Stimulated activated CD8-positive, alpha-beta memory T cell treated with anti-CD3 and anti-CD28 coated beads, Interleukin-4, amount 100 ng/mL, for 1 hour (primary cell): Measurements from ENCODE around the gene NEU2.

Source experiments
- DNase-seq, 2 donors: peaks; one replicate each; pipeline ENCODE4 v3.0.0-alpha.2; 2020; ENCODE audit warnings: low read depth in 2 of 2, low spot score in 1 of 2

NEU2 gene

DNA sequence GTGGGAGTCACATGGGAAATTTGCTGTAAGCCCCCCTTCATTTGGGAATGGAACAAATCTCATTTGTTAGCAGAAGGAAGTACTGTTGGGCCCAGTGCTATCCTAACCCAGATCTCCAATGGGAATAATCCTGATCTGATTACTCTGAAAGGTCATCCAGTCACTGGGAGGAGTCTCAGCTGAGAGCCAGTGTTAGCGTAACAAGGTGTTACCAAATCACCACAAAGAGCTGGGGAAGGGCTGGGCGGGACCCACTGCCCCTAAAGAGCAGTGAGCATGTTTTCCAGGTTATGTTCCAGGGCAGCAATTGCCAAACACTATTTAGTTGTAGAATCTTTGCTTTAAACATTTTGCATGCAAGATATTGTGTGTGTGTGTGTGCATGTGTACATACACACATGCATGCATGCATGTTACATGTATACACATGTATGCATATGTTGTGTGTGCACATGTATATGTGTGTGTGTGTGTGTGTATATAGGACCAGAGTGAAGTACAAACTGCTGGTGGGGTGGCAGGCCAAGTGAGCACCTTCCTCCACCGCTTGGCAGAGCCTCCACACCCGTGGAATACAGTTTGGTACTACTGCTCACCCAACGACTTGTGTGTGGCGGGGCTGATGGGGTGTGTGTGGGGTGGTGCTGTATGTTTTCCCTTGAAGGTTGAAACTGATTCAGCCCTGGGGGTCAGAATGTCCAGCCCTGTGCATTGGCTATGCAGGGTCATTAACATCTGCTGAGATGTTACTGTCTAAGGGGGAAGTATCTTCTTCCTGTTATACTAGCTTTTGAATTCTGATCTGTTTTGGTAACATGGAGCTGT lies 42.9 kb downstream of the NEU2 start:
- DNase-seq = no peak

DNA sequence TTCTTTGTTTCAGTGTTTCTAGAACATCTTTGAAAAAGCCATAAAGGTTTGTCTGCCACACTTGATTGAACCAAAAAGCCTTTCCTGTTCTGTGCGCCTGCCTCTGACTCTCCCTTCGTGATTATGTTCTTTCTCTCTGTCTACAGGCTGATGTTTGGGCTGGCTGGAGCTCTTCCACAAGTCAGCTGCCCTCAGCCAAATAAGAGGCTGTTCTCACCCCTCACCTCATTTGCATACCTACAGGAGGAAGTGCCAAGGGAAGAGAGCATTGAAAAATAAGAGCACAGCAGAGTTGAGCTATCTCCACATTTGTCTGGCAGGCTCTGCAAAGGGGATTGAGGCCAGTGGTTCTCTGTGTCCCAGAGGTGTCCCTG lies 43.5 kb downstream of the NEU2 start:
- no peak for DNase-seq

DNA sequence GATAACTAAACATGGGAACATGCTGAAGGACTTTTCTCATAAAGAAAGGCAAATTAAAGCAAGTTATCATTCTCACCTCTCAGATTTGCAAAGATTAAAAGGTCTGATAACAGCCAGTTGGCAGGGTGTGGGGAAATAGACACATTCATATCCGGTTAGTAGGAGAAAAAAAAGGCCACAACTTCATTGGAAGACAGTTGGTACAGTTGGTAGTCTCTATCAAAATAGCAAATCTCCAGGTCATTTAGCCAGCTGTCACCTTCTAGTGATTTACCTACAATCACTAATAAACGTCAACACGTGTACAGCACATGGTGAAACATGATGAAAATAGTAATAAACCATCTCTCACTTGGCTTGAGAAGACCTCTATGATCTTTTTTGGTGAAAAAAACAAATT lies 44.3 kb downstream of the NEU2 start:
- DNase-seq = no peak

DNA sequence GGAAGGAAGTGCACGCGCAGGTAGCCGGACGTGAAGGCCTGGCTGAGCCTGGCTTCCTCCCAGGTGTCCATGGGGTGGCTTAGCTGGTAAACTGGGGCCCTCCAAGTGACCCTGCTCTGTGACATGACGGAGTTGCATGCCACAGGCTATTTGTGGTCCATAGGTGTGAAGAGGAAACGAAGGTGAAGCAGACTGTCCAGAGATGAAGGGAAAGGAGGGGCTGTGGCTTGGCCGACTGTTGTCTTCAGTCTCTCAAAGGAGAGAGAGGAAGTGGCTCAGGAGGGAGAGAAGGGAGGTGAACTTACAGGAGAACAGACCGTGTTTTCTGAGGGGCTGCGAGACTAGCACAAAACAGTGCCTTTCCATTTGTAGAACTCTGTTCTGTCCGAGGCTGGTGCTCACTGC lies 47.0 kb downstream of the NEU2 start:
- DNase-seq = no peak

DNA sequence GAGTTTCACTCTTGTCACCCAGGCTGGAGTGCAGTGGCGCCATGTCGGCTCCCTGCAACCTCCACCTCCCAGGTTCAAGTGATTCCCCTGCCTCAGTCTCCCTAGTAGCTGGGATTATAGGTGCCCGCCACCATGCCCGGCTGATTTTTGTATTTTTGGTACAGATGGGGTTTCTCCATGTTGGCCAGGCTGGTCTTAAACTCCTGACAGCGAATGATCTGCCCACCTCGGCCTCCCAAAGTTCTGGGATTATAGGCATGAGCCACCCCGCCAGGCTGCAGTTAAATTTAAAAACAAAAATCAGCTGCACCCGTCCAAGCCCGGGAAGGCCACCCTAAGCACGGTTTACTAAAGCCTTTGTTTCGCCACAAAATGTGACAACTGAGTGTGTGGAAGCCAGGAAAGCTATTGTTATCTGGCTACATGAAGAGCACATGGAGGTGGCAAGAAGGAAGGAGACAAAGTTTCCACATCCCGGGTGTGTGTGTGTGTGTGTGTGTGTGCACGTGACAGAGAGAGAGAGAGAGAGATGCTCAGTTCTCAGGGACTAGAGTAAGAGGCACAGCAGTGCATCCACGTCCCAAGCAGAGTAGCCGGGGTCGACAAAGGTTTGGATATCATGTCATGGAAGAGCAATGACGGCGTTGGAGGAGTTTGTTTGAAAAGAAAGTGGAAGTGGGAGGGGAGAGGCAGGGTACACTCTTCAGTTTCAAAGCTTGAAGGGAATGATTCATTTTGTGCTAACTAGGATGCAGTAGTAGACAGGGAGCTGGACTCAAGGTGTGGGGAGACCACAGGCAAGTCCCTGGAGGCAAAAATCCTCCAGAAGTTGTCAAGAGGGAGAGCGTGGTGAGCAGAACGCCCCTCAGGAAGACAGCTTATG lies 47.7 kb downstream of the NEU2 start:
- DNase-seq = no peak

DNA sequence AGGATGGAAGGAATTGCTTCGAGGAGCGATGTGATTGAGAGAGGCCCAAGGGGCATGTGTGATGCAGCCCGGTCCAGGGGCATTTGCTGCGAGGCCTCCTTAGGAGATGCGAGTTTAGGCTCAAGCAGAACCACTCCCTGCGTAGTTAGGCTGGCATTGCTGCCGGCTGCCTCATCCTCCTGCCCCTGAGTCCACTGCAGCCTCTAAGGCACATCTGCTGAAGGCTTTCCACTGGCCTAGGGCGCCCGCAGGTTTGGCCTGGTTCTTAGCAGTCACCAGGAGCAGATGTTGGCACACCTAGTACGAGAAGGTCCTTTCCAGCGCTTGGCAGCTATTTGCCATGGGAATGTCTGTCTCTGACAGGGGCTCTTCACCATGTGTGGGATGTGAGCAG lies 48.4 kb downstream of the NEU2 start:
- no peak for DNase-seq

DNA sequence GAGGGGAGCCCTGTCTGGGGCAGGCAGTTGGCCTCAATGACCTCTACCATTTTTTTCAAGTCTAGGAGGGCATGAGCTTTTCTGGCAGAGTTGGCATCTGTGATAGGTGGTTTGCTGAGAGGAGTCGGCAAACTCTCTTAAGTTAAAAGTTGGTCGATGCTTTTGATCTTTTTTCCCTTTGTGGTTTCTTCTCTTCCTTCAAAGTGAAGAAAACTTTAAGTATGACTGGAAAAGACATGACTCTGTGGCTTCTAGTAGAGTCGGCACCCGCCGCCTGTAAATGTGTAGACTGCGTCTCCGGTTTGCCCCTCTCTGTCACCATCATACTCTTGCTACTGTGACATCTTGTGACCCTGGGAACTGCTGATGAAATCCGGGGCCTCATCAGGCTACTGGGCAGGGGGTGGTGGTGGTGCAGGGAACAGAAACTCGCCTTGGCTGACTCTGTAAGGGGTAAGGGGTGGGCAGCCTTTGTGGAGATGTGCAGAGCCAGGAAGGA lies 48.8 kb downstream of the NEU2 start:
- DNase-seq = no peak

DNA sequence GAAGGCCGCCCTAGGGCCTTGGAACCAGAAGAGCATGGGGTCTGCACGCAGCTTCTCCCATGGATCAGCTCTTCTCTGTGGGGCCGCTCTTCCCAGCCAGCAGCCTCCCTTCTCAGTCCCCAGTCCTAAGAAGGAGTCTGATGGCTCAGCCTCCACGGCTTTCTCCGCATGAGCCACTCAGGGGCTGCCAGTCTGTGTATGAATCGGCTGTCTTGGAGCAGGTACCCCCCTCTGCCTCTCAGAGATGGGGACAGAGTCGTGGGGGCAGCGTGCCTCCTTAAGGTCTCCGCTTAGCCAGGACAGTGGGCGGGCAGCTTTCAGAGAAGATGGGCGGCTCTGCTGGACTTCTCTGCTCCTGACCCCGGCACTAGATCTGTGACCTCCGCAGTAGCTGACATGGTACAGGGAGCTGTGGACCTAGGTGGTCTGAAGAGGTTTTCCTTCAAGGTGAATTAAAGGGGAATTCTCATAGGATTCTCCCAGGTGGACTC lies 49.3 kb downstream of the NEU2 start:
- DNase-seq = no peak

DNA sequence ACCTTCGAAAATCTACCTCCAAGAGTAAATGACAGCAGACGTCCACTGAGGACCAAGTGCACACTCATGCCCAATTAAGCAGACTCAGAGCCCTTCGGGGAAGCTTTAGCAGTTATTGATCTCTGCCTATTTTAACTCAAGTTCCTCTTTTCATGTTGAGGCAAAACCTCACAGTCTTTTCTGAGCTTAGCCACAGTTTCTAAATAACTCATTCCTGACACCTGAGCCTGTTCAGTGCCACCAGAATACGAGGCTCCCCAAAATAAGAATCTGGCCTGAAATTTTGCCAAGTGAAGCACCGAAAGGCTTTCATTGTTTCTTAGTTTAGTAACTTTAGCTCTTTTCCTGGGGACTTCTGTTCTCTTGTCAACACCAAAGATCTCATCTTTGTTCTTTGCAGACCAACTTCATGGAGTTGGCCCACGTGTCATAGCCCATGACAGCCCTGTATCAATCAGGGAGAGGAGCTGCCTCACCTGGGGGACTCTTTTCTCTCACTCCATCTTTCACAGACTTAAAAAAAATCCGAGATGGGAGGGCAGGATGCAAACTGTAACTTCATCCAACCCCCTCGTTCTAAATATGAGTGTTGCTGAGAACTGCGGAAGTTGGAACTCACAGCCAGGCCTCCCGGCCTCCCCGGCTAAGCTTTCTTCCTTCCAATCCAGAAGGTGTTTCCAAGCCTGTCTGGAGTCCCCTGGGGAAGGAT lies 49.9 kb downstream of the NEU2 start:
- DNase-seq = no peak

DNA sequence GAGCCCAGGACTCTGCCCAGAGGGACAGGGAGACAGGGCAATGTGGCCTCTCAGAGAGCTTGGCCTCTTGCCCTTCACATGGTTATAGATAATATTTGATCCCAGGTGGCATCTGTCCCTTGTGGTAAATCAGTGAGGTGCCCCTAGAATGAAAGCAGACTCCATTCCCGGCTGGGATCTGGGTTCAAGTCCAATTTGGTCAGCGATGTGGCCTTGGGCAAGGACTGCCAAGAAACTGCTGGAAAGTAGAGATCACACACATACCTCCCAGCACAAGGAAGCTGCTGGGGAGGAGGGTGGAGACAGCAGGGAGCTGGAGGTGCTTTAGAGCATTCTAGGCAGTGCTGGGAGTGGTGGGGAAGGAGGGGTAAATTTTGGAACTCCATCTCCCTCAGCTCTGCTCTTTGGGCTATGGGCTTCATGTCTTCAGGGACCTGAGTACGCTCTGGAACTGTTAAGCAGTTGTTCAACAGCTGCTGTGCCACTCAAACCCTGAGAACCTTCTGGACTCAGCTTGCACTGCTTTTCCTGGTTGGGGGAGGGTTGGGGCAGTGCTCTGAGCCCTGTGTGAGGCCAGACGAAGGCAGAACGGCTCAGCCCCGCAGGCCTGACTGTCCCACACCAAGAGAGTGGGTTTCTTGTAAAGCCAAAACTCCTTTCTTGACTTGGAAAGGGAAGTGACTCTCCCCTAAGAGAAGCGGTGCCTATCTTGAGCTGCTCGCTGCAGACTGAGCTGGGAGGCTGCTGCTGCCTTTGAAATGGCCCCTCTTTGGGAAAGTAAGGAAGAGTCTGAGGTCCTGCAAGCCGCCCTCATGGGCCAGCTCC lies 50.7 kb downstream of the NEU2 start:
- no peak for DNase-seq

DNA sequence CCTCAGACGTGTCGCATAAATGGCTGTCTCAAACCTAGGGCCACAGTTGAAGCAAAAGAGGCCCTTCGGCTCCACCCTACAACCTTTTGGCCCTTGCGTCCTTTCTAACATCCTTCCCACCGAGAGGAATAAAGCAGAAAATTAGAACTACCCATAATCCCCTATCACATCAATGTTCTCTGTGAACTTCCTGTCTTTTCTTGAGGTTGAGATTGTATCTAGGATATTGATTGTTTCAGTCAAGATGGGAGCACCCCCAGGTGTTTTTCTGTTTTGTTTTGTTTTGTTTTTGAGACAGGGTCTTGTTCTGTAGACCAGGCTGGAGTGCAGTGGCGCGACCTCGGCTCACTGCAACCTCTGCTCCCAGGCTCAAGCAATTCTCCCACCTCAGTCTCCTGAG lies 51.3 kb downstream of the NEU2 start:
- no peak for DNase-seq

DNA sequence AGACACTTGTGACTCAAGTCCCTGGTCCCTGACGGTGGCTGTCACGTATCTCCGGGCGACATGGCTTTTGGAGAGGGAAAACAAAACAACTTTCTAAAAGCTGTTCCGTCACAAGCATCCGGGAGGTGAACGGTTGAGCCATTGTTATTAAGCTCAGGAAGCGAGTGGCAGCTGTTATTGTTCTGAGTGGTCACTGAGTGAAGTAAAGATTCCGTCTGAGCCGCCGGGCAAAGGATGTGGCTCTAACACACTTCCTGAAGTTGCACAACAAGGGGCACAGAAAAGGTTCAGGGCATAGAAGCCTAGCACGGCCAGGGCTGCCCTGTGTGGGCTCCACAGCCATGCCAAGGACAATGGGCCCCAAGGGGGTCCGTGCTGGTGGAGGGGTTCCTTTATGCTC lies 52.0 kb downstream of the NEU2 start:
- DNase-seq = no peak
